Stromal cell of bone marrow (primary cell): ENCODE data around the gene LRMDA.

Experiments
- DNase-seq: peaks from one replicate; pipeline ENCODE4 v3.0.0-alpha.2; 2012; ENCODE audit warnings: low read depth

LRMDA gene

DNA sequence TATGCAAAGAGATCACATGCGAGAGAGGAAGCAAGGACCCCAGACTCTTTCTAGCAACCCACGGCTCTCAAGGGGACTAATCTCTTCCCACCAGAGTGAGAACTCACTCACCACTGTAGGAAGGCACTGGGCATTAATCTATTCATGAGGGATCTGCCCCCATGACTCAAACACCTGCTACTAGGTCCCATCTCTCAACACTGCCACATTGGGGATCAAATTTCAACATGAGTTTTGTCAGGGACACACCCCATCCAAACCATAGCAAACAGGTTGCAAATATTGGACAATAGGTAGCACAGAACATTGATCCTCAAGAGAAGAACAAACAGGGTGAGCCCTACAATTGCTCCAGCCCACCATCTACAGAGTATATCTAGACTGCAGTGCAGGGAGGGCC, 740.6 kb downstream of the LRMDA start:
- no peak for DNase-seq

DNA sequence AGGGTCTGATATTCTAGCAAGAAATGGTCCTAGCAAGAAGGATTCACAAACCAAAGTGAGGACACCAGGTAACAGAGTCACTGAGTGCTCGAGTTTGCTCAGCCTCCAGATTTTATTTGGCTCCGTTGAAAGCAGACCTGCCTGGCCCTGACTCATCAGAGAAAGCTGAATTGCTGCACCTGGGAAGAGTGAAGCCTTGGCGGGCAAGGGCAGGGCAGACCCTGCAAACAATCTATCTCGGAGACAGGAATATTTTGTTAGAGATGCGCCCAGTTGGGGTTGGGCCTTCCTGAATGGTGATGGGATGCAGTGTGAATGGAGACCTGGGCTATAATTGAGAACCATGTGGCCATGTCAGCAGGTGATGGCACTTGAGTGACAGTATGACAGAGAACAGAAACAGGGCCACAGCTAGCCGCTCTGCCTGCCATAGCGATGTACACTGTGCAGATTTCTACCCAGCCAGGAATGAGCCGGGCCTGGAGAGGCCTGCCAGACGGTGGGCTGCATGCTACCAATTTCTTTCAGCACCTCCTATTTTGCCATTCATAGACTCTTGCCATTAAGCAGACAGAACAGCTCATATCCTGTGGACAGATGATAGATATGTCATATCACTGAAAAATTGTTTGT, 744.2 kb downstream of the LRMDA start:
- DNase-seq = no peak

- DNase-seq = no peak
Observed at GRCh38 chr10:76176166-76176550, 744.7 kb downstream of the LRMDA start.

- DNase-seq = no peak
Observed at GRCh38 chr10:76177936-76178335, 746.5 kb downstream of the LRMDA start.

GRCh38 chr10:76178532-76179292, 747.3 kb downstream of the LRMDA start:
- no peak for DNase-seq

- no peak for DNase-seq
Observed at GRCh38 chr10:76179806-76180205, 748.4 kb downstream of the LRMDA start.

DNA sequence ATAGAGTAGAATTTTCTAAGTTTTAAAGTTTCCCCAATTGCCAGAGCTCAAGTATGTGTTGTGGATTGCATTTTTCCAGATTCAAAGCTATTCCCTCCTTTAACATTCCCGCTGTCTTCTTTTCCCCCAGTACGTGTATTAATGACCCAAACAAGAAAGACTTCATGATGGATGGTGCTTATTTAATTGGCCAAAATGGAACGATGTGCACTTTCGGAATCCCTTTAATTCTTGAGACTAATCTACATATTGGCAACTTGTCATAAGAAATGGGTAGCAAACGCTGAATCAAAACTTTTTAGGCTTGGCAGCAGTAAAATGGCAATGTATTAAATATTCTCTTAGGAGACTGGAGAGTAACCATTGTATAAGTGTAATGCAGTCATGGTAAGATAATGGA, 753.2 kb downstream of the LRMDA start:
- no peak for DNase-seq

DNA sequence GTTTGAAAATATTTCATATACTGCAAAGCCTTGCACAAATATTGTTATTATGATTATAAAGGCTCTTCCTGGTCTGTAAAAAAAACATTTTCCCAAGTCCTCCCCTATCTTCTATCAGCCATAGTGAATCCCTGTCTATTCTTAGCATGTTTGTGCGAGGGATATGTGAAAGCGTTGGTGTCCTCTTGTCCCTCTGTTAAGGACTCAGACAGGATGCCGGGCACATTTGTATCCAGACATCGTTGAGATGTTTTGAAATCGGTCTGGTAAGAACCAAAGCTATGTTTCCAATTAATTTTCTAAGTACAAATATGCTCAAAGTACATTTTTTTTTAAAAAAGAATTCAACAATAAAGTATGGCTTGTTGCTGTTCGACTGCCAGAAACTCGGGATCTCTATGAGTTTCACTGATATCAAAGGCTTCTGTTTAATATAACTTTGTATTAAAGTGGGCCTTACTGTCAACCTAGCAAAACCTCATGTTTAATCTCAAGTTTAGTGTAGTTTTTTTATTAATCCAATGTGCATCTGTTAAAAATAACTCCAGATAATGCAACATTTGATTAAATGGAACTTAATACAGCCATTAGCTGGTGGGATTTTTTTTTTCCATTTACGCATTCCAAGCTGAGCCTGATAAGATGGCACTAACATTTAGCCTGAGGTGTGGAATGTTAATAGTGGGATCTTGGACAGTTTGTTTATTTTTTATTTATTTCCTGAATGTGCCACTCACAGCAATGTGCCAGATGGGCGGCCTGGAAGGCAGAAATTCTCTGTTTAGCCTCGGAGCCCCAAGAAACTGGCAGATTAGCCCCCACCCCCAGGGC, 754.3 kb downstream of the LRMDA start:
- no peak for DNase-seq

- DNase-seq = no peak
Observed at GRCh38 chr10:76188216-76188615, 756.8 kb downstream of the LRMDA start.

- DNase-seq = no peak
Observed at GRCh38 chr10:76190634-76191270, 759.3 kb downstream of the LRMDA start.

DNA sequence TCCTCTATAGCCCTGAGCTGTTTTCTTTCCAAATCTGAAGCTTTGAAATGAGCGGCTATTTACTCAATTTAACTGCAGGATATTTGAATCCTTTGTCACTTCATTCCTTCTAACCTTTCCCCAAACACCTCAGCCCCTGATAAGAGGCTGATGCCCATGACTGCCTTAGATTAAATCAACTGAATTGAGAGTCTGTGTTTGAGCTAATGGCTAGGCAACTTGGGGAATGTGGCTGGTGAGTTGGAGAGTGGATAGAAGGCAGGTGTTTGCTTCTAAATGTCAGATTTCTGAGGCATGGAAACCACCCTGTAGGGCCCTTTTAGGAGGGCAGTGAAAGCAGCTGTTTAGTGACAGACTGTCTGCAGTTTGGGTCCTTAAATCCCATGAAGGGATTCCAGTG, 759.9 kb downstream of the LRMDA start:
- DNase-seq = no peak

DNA sequence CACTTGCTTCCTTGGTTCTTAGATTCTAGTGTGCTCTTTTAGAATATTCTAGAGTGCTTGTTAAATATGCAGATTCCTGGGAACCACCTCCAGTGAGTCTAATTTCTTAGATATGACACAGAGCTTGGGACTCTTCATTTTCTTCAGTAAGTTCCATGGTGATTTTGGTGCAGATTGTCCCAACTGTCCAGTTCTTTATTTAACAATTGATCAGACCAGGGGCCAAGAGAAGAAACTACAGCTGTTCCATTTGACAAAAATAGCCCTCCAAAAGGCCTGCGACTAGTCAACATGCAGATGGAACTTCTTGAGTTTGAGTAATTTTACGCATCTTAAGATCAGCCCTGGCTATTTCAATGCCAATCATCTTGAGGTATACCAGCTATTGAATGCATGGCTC, 760.7 kb downstream of the LRMDA start:
- no peak for DNase-seq

- DNase-seq = no peak
Observed at GRCh38 chr10:76192694-76193320, 761.4 kb downstream of the LRMDA start.

DNA sequence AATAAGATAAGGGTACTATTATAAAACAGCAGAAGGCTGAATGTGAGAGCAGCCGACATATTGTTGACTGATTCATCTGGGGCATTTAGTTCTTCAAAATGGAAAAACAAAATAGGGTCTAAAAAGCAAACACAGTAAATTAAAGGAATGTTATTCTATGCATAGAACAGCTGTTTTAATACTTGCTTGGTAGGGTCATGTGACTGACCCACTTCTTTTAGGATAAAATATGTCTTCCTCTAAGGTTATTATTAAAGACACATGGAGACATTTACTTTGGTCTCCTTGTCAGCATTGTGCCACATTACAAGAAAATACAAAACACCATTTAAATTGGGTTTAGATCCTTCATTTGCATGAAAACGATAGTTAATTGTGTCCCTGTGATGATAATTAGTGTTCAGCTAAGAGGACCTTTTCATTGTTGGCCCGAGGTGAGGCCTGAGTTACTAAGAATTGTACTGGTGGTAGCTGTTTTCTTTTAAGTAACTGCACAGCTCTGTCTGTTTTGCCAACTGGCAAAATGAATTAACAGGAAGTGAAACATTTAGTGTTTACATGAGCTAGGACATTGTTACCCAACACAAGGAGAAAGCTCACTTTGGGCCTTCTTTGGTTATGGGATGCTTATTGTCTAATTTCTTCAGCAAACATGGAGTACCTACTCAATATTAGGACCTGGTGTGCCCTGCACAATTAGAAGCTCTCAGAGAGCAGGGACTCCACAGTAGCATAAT, 764.4 kb downstream of the LRMDA start:
- DNase-seq = no peak

GRCh38 chr10:76197293-76197692, 765.9 kb downstream of the LRMDA start:
- no peak for DNase-seq

GRCh38 chr10:76198287-76199035, 767.0 kb downstream of the LRMDA start:
- no peak for DNase-seq

- DNase-seq = no peak
Observed at GRCh38 chr10:76201962-76202361, 770.5 kb downstream of the LRMDA start.

- peak; percentile 83 for DNase-seq
Observed at GRCh38 chr10:76202777-76203176, 771.4 kb downstream of the LRMDA start.

DNA sequence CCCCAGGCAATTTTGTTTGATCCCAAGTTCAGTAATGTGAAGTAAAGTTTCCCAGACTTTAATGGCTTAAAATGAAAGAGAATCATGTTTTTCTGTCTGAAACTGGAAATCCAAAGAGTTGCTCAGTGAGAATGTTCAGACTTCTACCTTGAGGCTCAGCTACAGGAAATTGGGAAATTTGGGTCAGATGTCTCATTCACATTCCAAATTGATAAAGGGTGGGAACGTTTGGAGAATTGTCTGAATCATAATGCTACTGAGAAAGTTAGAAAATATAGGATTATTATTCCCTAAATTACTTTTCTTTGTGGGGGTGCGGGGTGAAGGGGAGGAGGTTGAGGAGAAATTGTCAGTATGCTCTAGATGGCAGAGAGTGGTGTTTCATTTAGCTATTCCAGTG, 773.9 kb downstream of the LRMDA start:
- DNase-seq = peak; percentile 13

DNA sequence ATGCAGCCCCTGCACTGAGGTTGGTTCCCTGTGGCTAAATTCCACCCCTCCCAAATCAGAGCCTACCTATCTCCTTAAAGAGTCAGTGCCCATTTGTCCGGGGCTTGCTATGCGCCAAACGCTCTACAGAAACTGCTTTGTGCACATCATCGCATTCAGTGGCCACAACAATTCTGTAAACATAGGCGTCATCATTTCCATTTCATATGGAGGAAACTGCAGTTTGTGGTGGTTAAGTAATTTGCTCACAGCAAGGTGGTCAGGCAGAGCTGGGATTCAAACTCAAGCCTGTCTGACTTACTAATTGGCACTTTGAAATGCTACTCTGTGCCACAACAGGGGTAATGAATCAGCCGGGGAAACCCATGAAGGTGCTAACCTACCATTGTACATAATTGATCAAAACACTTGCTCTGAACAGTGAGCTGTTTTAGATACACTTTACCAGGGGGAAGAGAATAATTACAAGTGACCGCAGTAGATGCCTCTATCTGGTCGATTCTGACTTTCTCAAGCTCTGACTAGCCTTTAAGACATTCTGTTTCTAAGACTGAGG, 775.5 kb downstream of the LRMDA start:
- no peak for DNase-seq
